ENCODE results near the gene TM4SF20. TPM values are rescaled to one million over a fixed set of nuclear protein-coding genes. Genes with fewer than 3 reads are reported as not detected.
"Not testable (repeated sequence)": the region's sequence is repeated elsewhere in the genome, so short reads cannot be mapped to it uniquely, and the experiment has no call there.

The TM4SF20 gene
- total RNA-seq, 1 experiment from 2014 or later: not detected

- intact Hi-C loops (cut with micrococcal nuclease; ENCODE audit: unreplicated experiment): no loop called here
These were observed 4.6 kb upstream of the TM4SF20 start for GRCh38 chr2:227383686-227384085.

GRCh38 chr2:227382241-227382835 lies 3.2 kb upstream of the TM4SF20 start:
- H3K27ac ChIP-seq (ENCODE audit: low read depth, low read length, poor library complexity, severe bottlenecking); H3K4me3 ChIP-seq (ENCODE audit: low read depth, low read length, poor library complexity, severe bottlenecking); H3K27me3 ChIP-seq (replicated peaks; ENCODE audit: insufficient read depth, low read depth, low read length, poor library complexity); CTCF ChIA-PET; intact Hi-C loops (cut with micrococcal nuclease; ENCODE audit: unreplicated experiment); H3K9me3 ChIP-seq (ENCODE audit: low read depth, low read length, poor library complexity, severe bottlenecking); BruUV-seq (replicated peaks); H3K36me3 ChIP-seq (ENCODE audit: insufficient read depth, low read length, poor library complexity, severe bottlenecking); H3K4me1 ChIP-seq (ENCODE audit: insufficient read depth, low read length, poor library complexity, severe bottlenecking); DNase-seq (ENCODE audit: low spot score); POLR2A ChIA-PET (ENCODE audit: low non-redundant PET): not testable (repeated sequence)

More at GRCh38 chr2:227383686-227384085, 4.6 kb upstream of the TM4SF20 start:
- DNase-seq (ENCODE audit: low spot score): no peak
- Histone ChIP-seq H3K27ac (ENCODE audit: low read depth, low read length, poor library complexity, severe bottlenecking) (no peak overlapping the region), H3K36me3 (ENCODE audit: insufficient read depth, low read length, poor library complexity, severe bottlenecking) (no peaks in the 10 kb centered on the region), H3K27me3 (replicated peaks; ENCODE audit: insufficient read depth, low read depth, low read length, poor library complexity) (no peaks in the 10 kb centered on the region), H3K9me3 (ENCODE audit: low read depth, low read length, poor library complexity, severe bottlenecking) (no peaks in the 10 kb centered on the region), H3K4me1 (ENCODE audit: insufficient read depth, low read length, poor library complexity, severe bottlenecking) (peaks cover 2% of the 10 kb centered on the region), H3K4me3 (ENCODE audit: low read depth, low read length, poor library complexity, severe bottlenecking) (no peak overlapping the region)
- POLR2A ChIA-PET (ENCODE audit: low non-redundant PET): no interaction called here
- BruUV-seq (replicated peaks): no TSS peak
- TF ChIP-seq CTCF (conservative IDR thresholded peaks at IDR 0.05; ENCODE audit: low read depth, low read length) (no peak), EZH2 (IDR thresholded peaks at IDR 0.05; ENCODE audit: borderline replicate concordance, low read depth, low read length, poor library complexity, severe bottlenecking) (no peak)
- CTCF ChIA-PET: no interaction called here

GRCh38 chr2:227378371-227378782 lies 729 bp downstream of the TM4SF20 start:
- CTCF ChIA-PET: no interaction called here
- no TSS peak for BruUV-seq (replicated peaks)
- TF ChIP-seq CTCF (conservative IDR thresholded peaks at IDR 0.05; ENCODE audit: low read depth, low read length) (no peak), EZH2 (IDR thresholded peaks at IDR 0.05; ENCODE audit: borderline replicate concordance, low read depth, low read length, poor library complexity, severe bottlenecking) (no peak)
- DNase-seq (ENCODE audit: low spot score): no peak
- POLR2A ChIA-PET (ENCODE audit: low non-redundant PET): no interaction called here
- Histone ChIP-seq H3K27ac (ENCODE audit: low read depth, low read length, poor library complexity, severe bottlenecking) (no peak overlapping the region), H3K36me3 (ENCODE audit: insufficient read depth, low read length, poor library complexity, severe bottlenecking) (no peaks in the 10 kb centered on the region), H3K9me3 (ENCODE audit: low read depth, low read length, poor library complexity, severe bottlenecking) (no peaks in the 10 kb centered on the region), H3K27me3 (replicated peaks; ENCODE audit: insufficient read depth, low read depth, low read length, poor library complexity) (no peaks in the 10 kb centered on the region), H3K4me3 (ENCODE audit: low read depth, low read length, poor library complexity, severe bottlenecking) (no peak overlapping the region), H3K4me1 (ENCODE audit: insufficient read depth, low read length, poor library complexity, severe bottlenecking) (peaks cover 45% of the 10 kb centered on the region)
- intact Hi-C loops (cut with micrococcal nuclease; ENCODE audit: unreplicated experiment): no loop called here

All from A673 (cell line).